HCT116 (cell line): ENCODE measurements around the gene URB1. TPM values are rescaled to one million over a fixed set of nuclear protein-coding genes. Genes with fewer than 3 reads are reported as not detected.

Experiments
- ATAC-seq: fragments of 200-7000 bp; cut with Tn5 transposase; 2 replicates; pipeline ENCODE4 v1.9.1; 2020; ENCODE audit warnings: mild to moderate bottlenecking, moderate library complexity
- BruUV-seq: library from RNA; stranded (reverse); fragments of 400-500 nt; replicated peaks from 2 replicates; lab custom pipeline; 2021; lab: Mats Ljungman, UMichigan
- CTCF ChIA-PET: fragments of 300-600 bp; sonication (Branson Sonifier 250); formaldehyde crosslinking; loops from one replicate; lab custom pipeline; 2021; ENCODE audit warnings: antibody characterized with exemption; lab: Charles Lee
- POLR2A ChIA-PET: fragments of 300-600, 350-600 bp; sonication (Branson Sonifier 250); formaldehyde crosslinking; loops from one replicate; lab custom pipeline; 2021; ENCODE audit warnings: antibody characterized with exemption; lab: Charles Lee
- RAD21 ChIA-PET, 2 experiments: fragments of 300-600 bp; sonication (Branson Sonifier 250); formaldehyde crosslinking; loops; one replicate each; lab custom pipeline; 2023; ENCODE audit warnings: low total read pairs in 2 of 2; ENCODE audit not compliant: uncharacterized antibody in 2 of 2, unreplicated experiment in 2 of 2, low non-redundant PET in 1 of 2; lab: Charles Lee
- DNase-seq: peaks from one replicate; pipeline ENCODE4 v3.0.0-alpha.2; 2010; ENCODE audit warnings: low read depth, low spot score
- H2AFZ ChIP-seq: fragments of 200-600 bp; shearing (Covaris generic), sonication (generic); 2 replicates; pipeline ENCODE4 v1.6.1; 2017; ENCODE audit warnings: low read depth, mixed run types, mixed read lengths, antibody characterized with exemption, low read length; ENCODE audit not compliant: poor library complexity, severe bottlenecking
- H3K27ac ChIP-seq: 2 replicates; pipeline ENCODE4 v1.5.1; 2012; ENCODE audit warnings: low read depth, low read length
- H3K27me3 ChIP-seq: fragments of 200-600 bp; sonication (generic); 2 replicates; pipeline ENCODE4 v1.6.1; 2016; ENCODE audit warnings: mixed run types, low read length, mixed read lengths; ENCODE audit not compliant: insufficient read depth
- H3K36me3 ChIP-seq, 2 experiments: fragments of 200-500 bp in 1 of 2; fragments of 200-600 bp in 1 of 2; sonication (Bioruptor generic) in 1 of 2; sonication (generic) in 1 of 2; 2 replicates each; pipeline versions ENCODE4 v1.5.1 to v1.6.1; 2014 to 2016; ENCODE audit warnings: low read length in 2 of 2, inconsistent platforms in 1 of 2, mixed read lengths in 1 of 2, mixed run types in 1 of 2; ENCODE audit not compliant: insufficient read depth in 2 of 2, control insufficient read depth in 1 of 2
- H3K4me1 ChIP-seq, 2 experiments: fragments of 200-600 bp in 1 of 2; sonication (generic) in 1 of 2; 2 replicates each; pipeline versions ENCODE4 v1.5.1 to v1.6.1; 2012 to 2017; ENCODE audit warnings: low read length in 2 of 2, inconsistent platforms in 1 of 2, mild to moderate bottlenecking in 1 of 2, mixed read lengths in 1 of 2, mixed run types in 1 of 2, moderate library complexity in 1 of 2; ENCODE audit not compliant: insufficient read depth in 2 of 2, control insufficient read depth in 1 of 2
- H3K4me2 ChIP-seq: fragments of 200-600 bp; sonication (generic); 2 replicates; pipeline ENCODE4 v1.6.1; 2017; ENCODE audit warnings: mixed run types, low read length, mixed read lengths
- H3K4me3 ChIP-seq, 2 experiments: fragments of 200-600 bp in 1 of 2; sonication (generic) in 1 of 2; replicated peaks in 1 of 2; 2 replicates each; pipeline ENCODE4 v1.5.1; 2011 to 2016; ENCODE audit warnings: low read length in 2 of 2, control low read depth in 1 of 2, low read depth in 1 of 2, mild to moderate bottlenecking in 1 of 2, mixed read lengths in 1 of 2, mixed run types in 1 of 2
- H3K79me2 ChIP-seq: fragments of 200-600 bp; sonication (generic); 2 replicates; pipeline ENCODE4 v1.6.1; 2017; ENCODE audit warnings: mild to moderate bottlenecking, mixed run types, low read length, moderate library complexity, mixed read lengths; ENCODE audit not compliant: insufficient read depth
- H3K9ac ChIP-seq: fragments of 200-600 bp; sonication (generic); 2 replicates; pipeline ENCODE4 v1.6.1; 2016; ENCODE audit warnings: low read length, mixed read lengths
- H3K9me2 ChIP-seq: fragments of 200-600 bp; sonication (generic), shearing (Covaris generic); 2 replicates; pipeline ENCODE4 v1.6.1; 2017; ENCODE audit warnings: mixed run types, mild to moderate bottlenecking, moderate library complexity; ENCODE audit not compliant: insufficient read depth
- H3K9me3 ChIP-seq, 2 experiments: fragments of 200-500 bp in 1 of 2; fragments of 200-600 bp in 1 of 2; sonication (Bioruptor generic) in 1 of 2; sonication (generic) in 1 of 2; 2 replicates each; pipeline ENCODE4 v1.6.1; 2014 to 2017; ENCODE audit warnings: low read length in 2 of 2, mixed read lengths in 2 of 2, inconsistent platforms in 1 of 2, low read depth in 1 of 2, mild to moderate bottlenecking in 1 of 2, mixed run types in 1 of 2, moderate library complexity in 1 of 2; ENCODE audit not compliant: control insufficient read depth in 1 of 2, insufficient read depth in 1 of 2
- H4K20me1 ChIP-seq: fragments of 200-600 bp; sonication (generic), shearing (Covaris generic); 2 replicates; pipeline ENCODE4 v1.6.1; 2017; ENCODE audit warnings: mixed run types, mild to moderate bottlenecking, moderate library complexity; ENCODE audit not compliant: insufficient read depth
- ATF3 ChIP-seq: IDR thresholded peaks from 2 replicates; pipeline ENCODE4 v1.6.1; 2012
- CBX3 ChIP-seq: IDR thresholded peaks from 2 replicates; pipeline ENCODE4 v1.6.1; 2012; ENCODE audit warnings: low read depth
- CTCF ChIP-seq, 3 experiments: fragments of 200-600 bp in 1 of 3; sonication (generic) in 1 of 3; IDR thresholded peaks in 2 of 3; conservative IDR thresholded peaks in 1 of 3; 2 replicates each; pipeline ENCODE4 v1.5.1; 2012 to 2017; ENCODE audit warnings: low read depth in 2 of 3, low read length in 2 of 3, antibody characterized with exemption in 1 of 3, borderline replicate concordance in 1 of 3, control low read depth in 1 of 3, mild to moderate bottlenecking in 1 of 3, mixed read lengths in 1 of 3, mixed run types in 1 of 3, moderate library complexity in 1 of 3; ENCODE audit not compliant: insufficient read depth in 1 of 3
- EGR1 ChIP-seq: IDR thresholded peaks from 2 replicates; pipeline ENCODE4 v1.6.1; 2012; ENCODE audit warnings: low read depth
- ELF1 ChIP-seq: IDR thresholded peaks from 2 replicates; pipeline ENCODE4 v1.6.1; 2012; ENCODE audit warnings: low read depth, borderline replicate concordance
- EZH2 ChIP-seq: fragments of 200-600 bp; sonication (generic); IDR thresholded peaks from 2 replicates; pipeline ENCODE4 v1.6.1; 2017; ENCODE audit warnings: antibody characterized with exemption, mixed run types
- FOSL1 ChIP-seq: IDR thresholded peaks from 2 replicates; pipeline ENCODE4 v1.6.1; 2012; ENCODE audit warnings: low read depth
- JUND ChIP-seq: IDR thresholded peaks from 2 replicates; pipeline ENCODE4 v1.6.1; 2012
- POLR2A ChIP-seq: IDR thresholded peaks from 2 replicates; pipeline ENCODE4 v1.7.0; 2011; ENCODE audit warnings: borderline replicate concordance; ENCODE audit not compliant: insufficient read depth, insufficient read length; ENCODE audit errors: extremely low read depth
- RAD21 ChIP-seq: IDR thresholded peaks from 2 replicates; pipeline ENCODE4 v1.6.1; 2012; ENCODE audit warnings: low read depth, mild to moderate bottlenecking
- SP1 ChIP-seq: IDR thresholded peaks from 2 replicates; pipeline ENCODE4 v1.6.1; 2012; ENCODE audit warnings: low read depth
- SRF ChIP-seq: IDR thresholded peaks from 2 replicates; pipeline ENCODE4 v1.6.1; 2012; ENCODE audit warnings: low read depth
- TCF7L2 ChIP-seq: IDR thresholded peaks from 2 replicates; pipeline ENCODE4 v1.7.0; 2011; ENCODE audit warnings: borderline replicate concordance, inconsistent platforms; ENCODE audit not compliant: insufficient read depth, insufficient read length; ENCODE audit errors: extremely low read depth
- YY1 ChIP-seq: IDR thresholded peaks from 2 replicates; pipeline ENCODE4 v1.6.1; 2011; ENCODE audit warnings: low read length, low read depth, moderate library complexity, mild to moderate bottlenecking; ENCODE audit not compliant: insufficient replicate concordance; ENCODE audit errors: extremely low read depth
- ZBTB33 ChIP-seq: IDR thresholded peaks from 2 replicates; pipeline ENCODE4 v1.6.1; 2011; ENCODE audit warnings: mild to moderate bottlenecking, low read length, moderate library complexity; ENCODE audit not compliant: insufficient replicate concordance; ENCODE audit errors: extremely low read depth
- ZFX ChIP-seq: fragments of 450-650 bp; IDR thresholded peaks from 2 replicates; pipeline ENCODE4 v1.6.1; 2017
- ZNF274 ChIP-seq: fragments of 200-500 bp; sonication (Bioruptor generic); IDR thresholded peaks from 2 replicates; pipeline ENCODE4 v1.6.1; 2014; ENCODE audit warnings: mild to moderate bottlenecking, low read depth, low read length, inconsistent platforms
- intact Hi-C: fragments of 100-400 bp; cut with micrococcal nuclease; formaldehyde crosslinking; loops from 2 replicates; pipeline ENCODE4 v1.10.0; 2022
- total RNA-seq: library from RNA; stranded (reverse); gene quantifications from one replicate; pipeline ENCODE4 v1.2.1, GENCODE V29; 2021; ENCODE audit not compliant: unreplicated experiment

Gene URB1
- total RNA-seq, 1 experiment from 2014 or later, result 28.3 TPM

- no peak overlapping the region for H3K4me2 ChIP-seq
- TF ChIP-seq TCF7L2 (no peak), YY1 (no peak), EZH2 (no peak), ZFX (no peak), EGR1 (no peak), SP1 (no peak), POLR2A (no peak), ZBTB33 (no peak), FOSL1 (no peak), ELF1 (no peak), ATF3 (no peak), ZNF274 (no peak), RAD21 (no peak), SRF (no peak), JUND (no peak), CBX3 (no peak), CTCF (IDR thresholded peaks at IDR 0.05 in 2 of 3, conservative IDR thresholded peaks at IDR 0.05 in 1 of 3; ENCODE audit: borderline replicate concordance in 1 of 3, insufficient read depth in 1 of 3, low read depth in 2 of 3, low read length in 2 of 3) (no peak)
- H3K4me1 ChIP-seq, result no peaks in the 10 kb centered on the region
- no TSS peak for BruUV-seq
- ATAC-seq, result no peak
- CTCF ChIA-PET, result no interaction called here
- H3K9ac ChIP-seq, result no peak overlapping the region
- H3K27me3 ChIP-seq, result no peaks in the 10 kb centered on the region
- peaks cover 61 to 89% of the 10 kb centered on the region in 2 experiments for H3K36me3 ChIP-seq
- no peak for DNase-seq
- no peak overlapping the region for H3K4me3 ChIP-seq
- RAD21 ChIA-PET, result no interaction called here
- no peaks in the 10 kb centered on the region for H4K20me1 ChIP-seq
- H3K9me2 ChIP-seq, result no peaks in the 10 kb centered on the region
- no peaks in the 10 kb centered on the region for H3K9me3 ChIP-seq
- H3K27ac ChIP-seq, result no peak overlapping the region
- intact Hi-C loops, result no loop called here
- H2AFZ ChIP-seq, result no peak overlapping the region
- H3K79me2 ChIP-seq, result peaks cover 24% of the 10 kb centered on the region; the same call in 1 of the 2 replicates
- POLR2A ChIA-PET, result no interaction called here
These were observed 76.2 kb downstream of the URB1 start for GRCh38 chr21:32316361-32317215.
